Esophagus (tissue), 2 donors: ENCODE data around the gene SLC10A7. TPM values are rescaled to one million over a fixed set of nuclear protein-coding genes. Genes with fewer than 3 reads are reported as not detected.

Source experiments
- polyA plus RNA-seq, 2 donors: library from polyadenylated mRNA; stranded (reverse); fragments of 200-250 nt; gene quantifications; one replicate each; pipeline ENCODE4 v1.2.3, GENCODE V29; 2013
- donor health status: healthy with polysubstance abuse.
- donor health status: Bipolar disorder and iron deficiency.

Gene SLC10A7
- polyA plus RNA-seq, 2 donors, result 2.5 to 3.8 TPM

Other genes starting within 250 kb of the SLC10A7 start
- not detected for gene POU4F2, start 117.0 kb upstream of the SLC10A7 start, polyA plus RNA-seq